ENCODE results near the gene CADPS2.

DNA sequence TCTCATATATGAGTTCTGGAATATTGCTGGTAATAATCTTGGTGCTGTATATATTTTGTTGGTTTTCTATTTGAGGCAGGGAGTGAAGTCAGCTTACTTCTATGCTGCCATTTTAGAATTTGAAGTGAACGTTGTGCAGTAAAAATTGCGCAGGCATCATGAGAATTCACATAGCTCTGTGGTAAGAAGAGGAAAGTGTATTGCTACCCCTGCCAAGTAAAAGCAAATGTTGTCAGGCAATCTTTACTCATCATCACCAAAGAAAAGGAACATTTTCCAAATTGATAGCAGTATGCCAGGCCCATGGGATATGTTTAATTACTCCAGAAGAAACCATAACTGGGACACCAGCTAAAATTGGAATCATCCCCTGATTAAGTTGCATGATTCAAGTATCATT lies 595.1 kb downstream of the CADPS2 start:
- TF ChIP-seq CTCF (IDR thresholded peaks at IDR 0.05; ENCODE audit: extremely low read depth in 1 of 2, insufficient read depth in 1 of 2, low read depth in 1 of 2, low read length in 2 of 2) (no peak), POLR2A (IDR thresholded peaks at IDR 0.05; ENCODE audit: low read depth, low read length) (no peak), MAX (IDR thresholded peaks at IDR 0.05; ENCODE audit: insufficient read depth, insufficient read length) (no peak), POLR2AphosphoS5 (IDR thresholded peaks at IDR 0.05; ENCODE audit: insufficient read depth, low read depth, low read length) (no peak), JUN (IDR thresholded peaks at IDR 0.05; ENCODE audit: borderline replicate concordance, insufficient read depth, insufficient read length, low read depth) (no peak), EZH2 (IDR thresholded peaks at IDR 0.05; ENCODE audit: borderline replicate concordance, low read depth, low read length, severe bottlenecking) (no peak), GATA2 (IDR thresholded peaks at IDR 0.05; ENCODE audit: insufficient read depth, insufficient read length, low read depth, low read length) (no peak)
